Measurements from ENCODE around the gene TMEM132D.

TMEM132D gene

GRCh38 chr12:129657179-129657578 lies 246.6 kb downstream of the TMEM132D start:
- H3K36me3 ChIP-seq (ENCODE audit: control insufficient read depth in 1 of 2, insufficient read depth in 2 of 2, low read length in 2 of 2) = no peaks in the 10 kb centered on the region
- H3K9me3 ChIP-seq (ENCODE audit: control insufficient read depth in 1 of 2, low read length in 2 of 2) = peaks cover 0 to 8% of the 10 kb centered on the region in 2 donors
- H3K27ac ChIP-seq (ENCODE audit: low read length) = no peak overlapping the region
- no peaks in the 10 kb centered on the region for H3K4me1 ChIP-seq (ENCODE audit: control insufficient read depth in 1 of 2, insufficient read depth in 2 of 2, low read length in 2 of 2)
- no peak overlapping the region for H3K4me3 ChIP-seq (ENCODE audit: low read depth in 1 of 2, low read length in 2 of 2)
- H3K27me3 ChIP-seq (ENCODE audit: low read depth, low read length) = no peaks in the 10 kb centered on the region

GRCh38 chr12:129651951-129652350 lies 251.9 kb downstream of the TMEM132D start:
- no peaks in the 10 kb centered on the region for H3K27me3 ChIP-seq (ENCODE audit: low read depth, low read length)
- no peak overlapping the region for H3K27ac ChIP-seq (ENCODE audit: low read length)
- no peaks in the 10 kb centered on the region for H3K4me1 ChIP-seq (ENCODE audit: control insufficient read depth in 1 of 2, insufficient read depth in 2 of 2, low read length in 2 of 2)
- no peak overlapping the region for H3K4me3 ChIP-seq (ENCODE audit: low read depth in 1 of 2, low read length in 2 of 2)
- no peaks in the 10 kb centered on the region for H3K36me3 ChIP-seq (ENCODE audit: control insufficient read depth in 1 of 2, insufficient read depth in 2 of 2, low read length in 2 of 2)
- H3K9me3 ChIP-seq (ENCODE audit: control insufficient read depth in 1 of 2, low read length in 2 of 2) = peaks cover 0 to 10% of the 10 kb centered on the region in 2 donors

GRCh38 chr12:129641926-129642325 lies 261.9 kb downstream of the TMEM132D start:
- no peaks in the 10 kb centered on the region for H3K9me3 ChIP-seq (ENCODE audit: control insufficient read depth in 1 of 2, low read length in 2 of 2)
- H3K4me1 ChIP-seq (ENCODE audit: control insufficient read depth in 1 of 2, insufficient read depth in 2 of 2, low read length in 2 of 2) = no peaks in the 10 kb centered on the region
- no peak overlapping the region for H3K4me3 ChIP-seq (ENCODE audit: low read depth in 1 of 2, low read length in 2 of 2)
- no peaks in the 10 kb centered on the region for H3K36me3 ChIP-seq (ENCODE audit: control insufficient read depth in 1 of 2, insufficient read depth in 2 of 2, low read length in 2 of 2)
- H3K27me3 ChIP-seq (ENCODE audit: low read depth, low read length) = no peaks in the 10 kb centered on the region
- H3K27ac ChIP-seq (ENCODE audit: low read length) = no peak overlapping the region

- Histone ChIP-seq H3K4me1 (ENCODE audit: control insufficient read depth in 1 of 2, insufficient read depth in 2 of 2, low read length in 2 of 2) (no peaks in the 10 kb centered on the region), H3K27me3 (ENCODE audit: low read depth, low read length) (no peaks in the 10 kb centered on the region), H3K36me3 (ENCODE audit: control insufficient read depth in 1 of 2, insufficient read depth in 2 of 2, low read length in 2 of 2) (no peaks in the 10 kb centered on the region), H3K27ac (ENCODE audit: low read length) (no peak overlapping the region), H3K9me3 (ENCODE audit: control insufficient read depth in 1 of 2, low read length in 2 of 2) (no peaks in the 10 kb centered on the region), H3K4me3 (ENCODE audit: low read depth in 1 of 2, low read length in 2 of 2) (no peak overlapping the region)
These were observed 268.7 kb downstream of the TMEM132D start for GRCh38 chr12:129635021-129635685.

- Histone ChIP-seq H3K27ac (ENCODE audit: low read length) (no peak overlapping the region), H3K9me3 (ENCODE audit: control insufficient read depth in 1 of 2, low read length in 2 of 2) (no peaks in the 10 kb centered on the region), H3K36me3 (ENCODE audit: control insufficient read depth in 1 of 2, insufficient read depth in 2 of 2, low read length in 2 of 2) (no peaks in the 10 kb centered on the region), H3K27me3 (ENCODE audit: low read depth, low read length) (no peaks in the 10 kb centered on the region), H3K4me1 (ENCODE audit: control insufficient read depth in 1 of 2, insufficient read depth in 2 of 2, low read length in 2 of 2) (no peaks in the 10 kb centered on the region), H3K4me3 (ENCODE audit: low read depth in 1 of 2, low read length in 2 of 2) (no peak overlapping the region)
These were observed 272.5 kb downstream of the TMEM132D start for GRCh38 chr12:129631316-129631715.

- Histone ChIP-seq H3K27ac (ENCODE audit: low read length) (no peak overlapping the region), H3K4me3 (ENCODE audit: low read depth in 1 of 2, low read length in 2 of 2) (no peak overlapping the region), H3K36me3 (ENCODE audit: control insufficient read depth in 1 of 2, insufficient read depth in 2 of 2, low read length in 2 of 2) (no peaks in the 10 kb centered on the region), H3K27me3 (ENCODE audit: low read depth, low read length) (no peaks in the 10 kb centered on the region), H3K9me3 (ENCODE audit: control insufficient read depth in 1 of 2, low read length in 2 of 2) (no peaks in the 10 kb centered on the region), H3K4me1 (ENCODE audit: control insufficient read depth in 1 of 2, insufficient read depth in 2 of 2, low read length in 2 of 2) (no peaks in the 10 kb centered on the region)
These were observed 273.9 kb downstream of the TMEM132D start for GRCh38 chr12:129629901-129630300.

- no peak overlapping the region for H3K27ac ChIP-seq (ENCODE audit: low read length)
- peaks cover 0 to 4% of the 10 kb centered on the region in 2 donors for H3K9me3 ChIP-seq (ENCODE audit: control insufficient read depth in 1 of 2, low read length in 2 of 2)
These were observed 281.3 kb downstream of the TMEM132D start for GRCh38 chr12:129622566-129622965.

GRCh38 chr12:129619271-129619670 lies 284.6 kb downstream of the TMEM132D start:
- H3K27ac ChIP-seq (ENCODE audit: low read length) = no peak overlapping the region
- H3K4me3 ChIP-seq (ENCODE audit: low read depth in 1 of 2, low read length in 2 of 2) = no peak overlapping the region
- H3K36me3 ChIP-seq (ENCODE audit: control insufficient read depth in 1 of 2, insufficient read depth in 2 of 2, low read length in 2 of 2) = no peaks in the 10 kb centered on the region
- H3K27me3 ChIP-seq (ENCODE audit: low read depth, low read length) = no peaks in the 10 kb centered on the region
- no peaks in the 10 kb centered on the region for H3K4me1 ChIP-seq (ENCODE audit: control insufficient read depth in 1 of 2, insufficient read depth in 2 of 2, low read length in 2 of 2)
- peaks cover 0 to 4% of the 10 kb centered on the region in 2 donors for H3K9me3 ChIP-seq (ENCODE audit: control insufficient read depth in 1 of 2, low read length in 2 of 2)

More at GRCh38 chr12:129622566-129622965, 281.3 kb downstream of the TMEM132D start:
- no peaks in the 10 kb centered on the region for H3K27me3 ChIP-seq (ENCODE audit: low read depth, low read length)
- no peak overlapping the region for H3K4me3 ChIP-seq (ENCODE audit: low read depth in 1 of 2, low read length in 2 of 2)
- H3K4me1 ChIP-seq (ENCODE audit: control insufficient read depth in 1 of 2, insufficient read depth in 2 of 2, low read length in 2 of 2) = no peaks in the 10 kb centered on the region
- H3K36me3 ChIP-seq (ENCODE audit: control insufficient read depth in 1 of 2, insufficient read depth in 2 of 2, low read length in 2 of 2) = no peaks in the 10 kb centered on the region

GRCh38 chr12:129617849-129618248 lies 286.0 kb downstream of the TMEM132D start:
- Histone ChIP-seq H3K9me3 (ENCODE audit: control insufficient read depth in 1 of 2, low read length in 2 of 2) (peaks cover 0 to 3% of the 10 kb centered on the region in 2 donors), H3K4me1 (ENCODE audit: control insufficient read depth in 1 of 2, insufficient read depth in 2 of 2, low read length in 2 of 2) (no peaks in the 10 kb centered on the region), H3K4me3 (ENCODE audit: low read depth in 1 of 2, low read length in 2 of 2) (no peak overlapping the region), H3K27me3 (ENCODE audit: low read depth, low read length) (no peaks in the 10 kb centered on the region), H3K27ac (ENCODE audit: low read length) (no peak overlapping the region), H3K36me3 (ENCODE audit: control insufficient read depth in 1 of 2, insufficient read depth in 2 of 2, low read length in 2 of 2) (no peaks in the 10 kb centered on the region)

GRCh38 chr12:129615001-129615400 lies 288.8 kb downstream of the TMEM132D start:
- Histone ChIP-seq H3K27ac (ENCODE audit: low read length) (no peak overlapping the region), H3K4me3 (ENCODE audit: low read depth in 1 of 2, low read length in 2 of 2) (no peak overlapping the region)

GRCh38 chr12:129614221-129614885 lies 289.5 kb downstream of the TMEM132D start:
- H3K36me3 ChIP-seq (ENCODE audit: control insufficient read depth in 1 of 2, insufficient read depth in 2 of 2, low read length in 2 of 2) = no peaks in the 10 kb centered on the region
- H3K27ac ChIP-seq (ENCODE audit: low read length) = no peak overlapping the region
- H3K4me3 ChIP-seq (ENCODE audit: low read depth in 1 of 2, low read length in 2 of 2) = no peak overlapping the region

More at GRCh38 chr12:129615001-129615400, 288.8 kb downstream of the TMEM132D start:
- Histone ChIP-seq H3K27me3 (ENCODE audit: low read depth, low read length) (no peaks in the 10 kb centered on the region), H3K9me3 (ENCODE audit: control insufficient read depth in 1 of 2, low read length in 2 of 2) (no peaks in the 10 kb centered on the region), H3K4me1 (ENCODE audit: control insufficient read depth in 1 of 2, insufficient read depth in 2 of 2, low read length in 2 of 2) (no peaks in the 10 kb centered on the region), H3K36me3 (ENCODE audit: control insufficient read depth in 1 of 2, insufficient read depth in 2 of 2, low read length in 2 of 2) (no peaks in the 10 kb centered on the region)

More at GRCh38 chr12:129614221-129614885, 289.5 kb downstream of the TMEM132D start:
- no peaks in the 10 kb centered on the region for H3K4me1 ChIP-seq (ENCODE audit: control insufficient read depth in 1 of 2, insufficient read depth in 2 of 2, low read length in 2 of 2)
- H3K9me3 ChIP-seq (ENCODE audit: control insufficient read depth in 1 of 2, low read length in 2 of 2) = no peaks in the 10 kb centered on the region
- H3K27me3 ChIP-seq (ENCODE audit: low read depth, low read length) = no peaks in the 10 kb centered on the region
